Neuron (in vitro differentiated cells): ENCODE results near the gene RNF32.

ENCODE experiments used
- H2AFZ ChIP-seq: one replicate; pipeline ENCODE4 v1.6.1; 2013; ENCODE audit warnings: low read depth, mild to moderate bottlenecking, inconsistent platforms, low read length, moderate library complexity
- H3K27me3 ChIP-seq: one replicate; pipeline ENCODE4 v1.6.1; 2013; ENCODE audit warnings: low read length; ENCODE audit not compliant: insufficient read depth
- H3K36me3 ChIP-seq: one replicate; pipeline ENCODE4 v1.6.1; 2013; ENCODE audit warnings: low read length; ENCODE audit not compliant: insufficient read depth
- H3K4me1 ChIP-seq: one replicate; pipeline ENCODE4 v1.6.1; 2013; ENCODE audit warnings: low read length; ENCODE audit not compliant: insufficient read depth
- H3K4me3 ChIP-seq: 2 replicates; pipeline ENCODE4 v1.5.1; 2013; ENCODE audit warnings: mild to moderate bottlenecking, low read length, moderate library complexity
- H3K9me3 ChIP-seq: one replicate; pipeline ENCODE4 v1.6.1; 2013; ENCODE audit warnings: low read length

Gene RNF32

DNA sequence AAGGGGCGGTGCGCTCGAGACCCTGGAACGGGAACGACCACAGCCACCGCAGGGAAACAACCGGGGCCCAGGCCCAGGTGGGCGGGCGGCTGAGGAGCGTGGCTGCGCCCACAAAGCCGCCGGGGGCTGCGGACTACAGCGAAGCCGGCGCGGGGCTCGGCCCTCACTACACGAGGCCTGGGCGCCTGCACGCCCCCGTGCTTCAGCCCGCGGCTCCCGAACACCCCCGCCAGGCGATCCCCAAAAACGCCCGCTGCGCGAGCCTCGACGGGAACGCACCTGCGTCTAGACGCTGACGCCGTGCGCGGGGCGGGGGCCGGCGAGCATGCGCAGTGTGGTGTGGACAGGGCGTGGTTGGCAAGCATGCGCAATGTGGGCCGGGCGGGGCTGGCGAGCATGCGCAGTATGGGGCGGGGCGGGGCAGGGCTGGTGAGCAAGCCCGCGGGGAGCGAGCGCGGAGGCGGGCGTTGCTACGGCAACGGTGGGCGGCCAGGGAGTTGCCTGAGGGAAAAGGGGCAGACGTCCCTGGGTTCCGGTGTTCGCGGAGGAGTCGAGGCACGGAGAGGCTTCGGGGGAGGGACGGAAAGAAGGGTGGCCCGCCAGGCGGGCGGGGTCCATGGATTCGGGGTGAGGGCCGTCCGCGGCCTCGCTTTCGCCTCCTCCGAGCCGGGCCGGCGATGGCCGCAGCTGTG lies at the start of gene RNF32:
Gene RNF32, plus strand, starts transcription at position 518 of the 692 bp plus-strand sequence. CDS start 3,104 bp downstream, outside the sequence.
- H2AFZ ChIP-seq: peak within 1 kb of the TSS; percentile 87
- no peaks in the 10 kb centered on the region for H3K27me3 ChIP-seq
- no peaks in the 10 kb centered on the region for H3K36me3 ChIP-seq
- H3K9me3 ChIP-seq: peaks cover 4% of the 10 kb centered on the region
- H3K4me3 ChIP-seq: peak within 1 kb of the TSS; percentile 61
- H3K4me1 ChIP-seq: no peaks in the 10 kb centered on the region

GRCh38 chr7:156592155-156592884 lies 48.3 kb upstream of the RNF32 start:
- Histone ChIP-seq H3K36me3 (no peaks in the 10 kb centered on the region), H3K4me3 (no peak overlapping the region), H2AFZ (no peak overlapping the region), H3K9me3 (peaks cover 4% of the 10 kb centered on the region), H3K27me3 (no peaks in the 10 kb centered on the region), H3K4me1 (peaks cover 3% of the 10 kb centered on the region)

DNA sequence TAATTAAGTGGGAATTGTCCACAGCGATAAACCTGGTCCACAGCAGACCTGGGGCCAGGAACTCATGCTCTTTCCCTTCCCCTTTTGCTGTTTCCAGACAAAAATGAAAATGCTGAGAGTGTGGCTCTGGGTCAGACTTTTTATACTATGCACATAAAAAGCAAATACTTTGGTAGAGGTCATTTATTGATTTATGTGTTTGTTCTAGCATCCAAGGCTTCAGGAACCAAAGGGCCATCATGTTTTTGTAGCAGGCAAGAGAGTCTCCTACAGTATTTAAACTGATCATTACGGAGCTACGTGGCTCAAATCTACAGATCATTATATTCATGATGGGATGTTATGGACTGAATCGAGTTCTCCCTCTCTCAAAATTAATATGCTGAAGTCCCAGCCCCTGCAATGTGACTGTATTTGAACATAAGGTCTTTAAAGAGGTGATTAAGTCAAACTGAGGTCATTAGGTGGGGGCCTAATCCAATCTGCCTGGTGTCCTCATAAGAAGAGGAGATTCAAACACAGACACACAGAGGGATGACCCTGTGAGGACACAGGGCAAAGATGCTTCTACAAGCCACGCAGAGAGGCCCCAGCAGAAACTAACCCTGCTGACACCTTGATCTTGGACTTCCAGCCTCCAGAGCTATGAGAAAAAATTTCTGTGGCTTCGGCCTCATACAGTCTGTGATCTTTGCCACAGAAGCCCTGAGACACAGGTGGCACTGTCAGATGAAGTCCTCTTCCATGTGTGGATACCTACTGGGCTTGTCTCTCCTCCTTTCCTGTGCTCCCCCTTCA lies 46.1 kb upstream of the RNF32 start:
- Histone ChIP-seq H3K4me3 (no peak overlapping the region), H3K27me3 (no peaks in the 10 kb centered on the region), H2AFZ (no peak overlapping the region), H3K9me3 (peaks cover 4% of the 10 kb centered on the region), H3K4me1 (peaks cover 3% of the 10 kb centered on the region), H3K36me3 (no peaks in the 10 kb centered on the region)

DNA sequence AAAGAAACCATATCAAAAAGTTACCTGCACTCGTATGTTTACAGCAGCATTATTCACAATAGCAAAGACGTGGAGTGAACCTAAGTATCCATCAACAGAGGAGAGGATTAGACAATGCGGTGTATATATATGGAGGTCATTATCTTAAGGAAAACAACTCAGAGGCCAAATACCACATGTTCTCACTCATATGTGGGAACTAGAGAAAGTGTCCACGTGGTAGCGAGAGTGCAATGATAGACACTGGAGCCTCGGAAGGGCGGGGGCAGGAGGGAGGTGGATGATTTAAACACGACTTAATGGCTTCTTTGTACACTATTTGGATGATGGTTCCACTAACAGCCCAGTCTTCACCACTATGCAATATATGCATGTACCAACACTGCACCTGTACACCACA lies 40.1 kb upstream of the RNF32 start:
- no peaks in the 10 kb centered on the region for H3K27me3 ChIP-seq
- no peaks in the 10 kb centered on the region for H3K4me1 ChIP-seq
- no peak overlapping the region for H3K4me3 ChIP-seq
- peaks cover 4% of the 10 kb centered on the region for H3K9me3 ChIP-seq
- H2AFZ ChIP-seq: no peak overlapping the region
- H3K36me3 ChIP-seq: no peaks in the 10 kb centered on the region

DNA sequence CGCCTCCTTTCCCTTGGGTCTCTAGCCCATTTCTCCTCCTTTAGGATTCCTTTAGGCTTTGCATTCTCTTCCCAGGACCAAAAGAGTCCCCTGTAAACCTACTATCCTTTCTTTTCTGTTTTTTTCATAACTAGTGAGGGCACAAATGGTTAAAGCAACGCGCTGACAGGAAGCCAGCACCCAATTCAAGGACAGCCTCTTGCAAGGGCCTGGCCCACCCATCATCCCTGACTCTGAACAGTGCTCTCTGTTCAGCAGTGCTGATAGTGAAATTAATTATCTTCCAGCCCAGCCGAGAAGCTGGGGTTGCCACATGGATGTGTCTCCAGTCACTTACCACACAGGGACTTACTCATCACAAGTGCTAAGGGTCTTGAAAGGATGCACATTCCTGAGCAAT lies 38.3 kb upstream of the RNF32 start:
- Histone ChIP-seq H3K27me3 (no peaks in the 10 kb centered on the region), H3K4me3 (no peak overlapping the region), H3K4me1 (no peaks in the 10 kb centered on the region), H3K36me3 (no peaks in the 10 kb centered on the region), H2AFZ (no peak overlapping the region), H3K9me3 (peaks cover 4% of the 10 kb centered on the region)

- Histone ChIP-seq H2AFZ (no peak overlapping the region), H3K4me1 (no peaks in the 10 kb centered on the region), H3K9me3 (peaks cover 4% of the 10 kb centered on the region), H3K27me3 (no peaks in the 10 kb centered on the region), H3K4me3 (no peak overlapping the region), H3K36me3 (no peaks in the 10 kb centered on the region)
Observed at GRCh38 chr7:156603011-156603410, 37.6 kb upstream of the RNF32 start.

- no peaks in the 10 kb centered on the region for H3K36me3 ChIP-seq
- no peak overlapping the region for H2AFZ ChIP-seq
- peaks cover 4% of the 10 kb centered on the region for H3K9me3 ChIP-seq
- no peaks in the 10 kb centered on the region for H3K27me3 ChIP-seq
- H3K4me1 ChIP-seq: no peaks in the 10 kb centered on the region
- no peak overlapping the region for H3K4me3 ChIP-seq
Observed at GRCh38 chr7:156603629-156604028, 36.9 kb upstream of the RNF32 start.

GRCh38 chr7:156604311-156604710 lies 36.3 kb upstream of the RNF32 start:
- no peaks in the 10 kb centered on the region for H3K4me1 ChIP-seq
- H3K27me3 ChIP-seq: no peaks in the 10 kb centered on the region
- H3K36me3 ChIP-seq: no peaks in the 10 kb centered on the region
- H3K9me3 ChIP-seq: peaks cover 4% of the 10 kb centered on the region
- H2AFZ ChIP-seq: no peak overlapping the region
- H3K4me3 ChIP-seq: no peak overlapping the region

GRCh38 chr7:156604836-156605695 lies 35.5 kb upstream of the RNF32 start:
- H3K27me3 ChIP-seq: no peaks in the 10 kb centered on the region
- no peaks in the 10 kb centered on the region for H3K36me3 ChIP-seq
- peaks cover 4% of the 10 kb centered on the region for H3K9me3 ChIP-seq
- no peak overlapping the region for H3K4me3 ChIP-seq
- H2AFZ ChIP-seq: no peak overlapping the region
- no peaks in the 10 kb centered on the region for H3K4me1 ChIP-seq

GRCh38 chr7:156606135-156606534 lies 34.4 kb upstream of the RNF32 start:
- Histone ChIP-seq H3K27me3 (no peaks in the 10 kb centered on the region), H2AFZ (no peak overlapping the region), H3K4me1 (no peaks in the 10 kb centered on the region), H3K4me3 (no peak overlapping the region), H3K36me3 (no peaks in the 10 kb centered on the region), H3K9me3 (peaks cover 4% of the 10 kb centered on the region)

GRCh38 chr7:156606691-156607331 lies 33.8 kb upstream of the RNF32 start:
- Histone ChIP-seq H3K27me3 (no peaks in the 10 kb centered on the region), H2AFZ (no peak overlapping the region), H3K4me1 (no peaks in the 10 kb centered on the region), H3K36me3 (no peaks in the 10 kb centered on the region), H3K4me3 (no peak overlapping the region), H3K9me3 (no peaks in the 10 kb centered on the region)
